HT1080 (cell line): Measurements from ENCODE around the gene SYT4. TPM values are rescaled to one million over a fixed set of nuclear protein-coding genes. Genes with fewer than 3 reads are reported as not detected.

Experiments used
- DNase-seq: peaks from one replicate; pipeline ENCODE4 v3.0.0-alpha.2; 2015; ENCODE audit warnings: low read depth
- total RNA-seq: library from RNA; depleted of rRNA; stranded (reverse); fragments of >200 nt; shearing (Covaris generic); gene quantifications from 2 replicates; pipeline ENCODE4 v1.2.3, GENCODE V29; 2014; rRNA removed

The SYT4 gene
- total RNA-seq, 1 experiment from 2014 or later, result not detected

- DNase-seq, result no peak
These were observed 56.6 kb downstream of the SYT4 start for GRCh38 chr18:43220691-43221090.

Other genes starting within 250 kb of the SYT4 start
- gene RIT2, start 161.8 kb downstream of the SYT4 start, total RNA-seq, result not detected in 2 replicates